HG03558 (cell line): ENCODE results near the gene SLC8A2.
A peak's percentile ranks its signal among the peaks of the same experiment; 100 is the strongest.

ENCODE experiments used
- ATAC-seq: cut with Tn5 transposase; IDR thresholded peaks from one replicate; pipeline ENCODE4 v1.9.1; 2021; ENCODE audit warnings: moderate number of reproducible peaks; ENCODE audit not compliant: unreplicated experiment; ENCODE audit errors: extremely low read depth

The SLC8A2 gene

GRCh38 chr19:47471733-47472457 lies at the start of gene SLC8A2:
SLC8A2 (minus strand) TSS chr19:47471893; CDS start chr19:47466403, 5,490 bp downstream.
- ATAC-seq: no peak

DNA sequence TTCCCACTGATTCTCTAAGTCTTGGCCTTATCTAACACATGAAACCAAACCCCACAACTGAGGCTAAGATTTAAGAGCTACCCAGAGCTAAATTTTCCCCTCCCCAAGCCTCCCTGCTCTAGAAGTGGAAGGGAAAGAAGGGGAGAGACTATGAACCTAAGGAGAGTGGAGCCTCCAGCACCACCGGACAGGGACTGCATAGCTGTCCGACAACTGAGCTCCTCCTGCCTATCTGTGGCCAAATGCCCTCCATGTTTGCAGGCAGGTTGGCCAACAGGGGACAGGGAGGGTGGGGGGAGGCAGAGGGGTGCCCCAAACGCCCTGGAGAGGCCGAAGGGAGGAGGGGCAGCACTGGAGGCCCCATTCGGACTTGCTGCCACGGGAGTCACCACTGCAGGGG lies 49.1 kb upstream of the SLC8A2 start:
- no peak for ATAC-seq

DNA sequence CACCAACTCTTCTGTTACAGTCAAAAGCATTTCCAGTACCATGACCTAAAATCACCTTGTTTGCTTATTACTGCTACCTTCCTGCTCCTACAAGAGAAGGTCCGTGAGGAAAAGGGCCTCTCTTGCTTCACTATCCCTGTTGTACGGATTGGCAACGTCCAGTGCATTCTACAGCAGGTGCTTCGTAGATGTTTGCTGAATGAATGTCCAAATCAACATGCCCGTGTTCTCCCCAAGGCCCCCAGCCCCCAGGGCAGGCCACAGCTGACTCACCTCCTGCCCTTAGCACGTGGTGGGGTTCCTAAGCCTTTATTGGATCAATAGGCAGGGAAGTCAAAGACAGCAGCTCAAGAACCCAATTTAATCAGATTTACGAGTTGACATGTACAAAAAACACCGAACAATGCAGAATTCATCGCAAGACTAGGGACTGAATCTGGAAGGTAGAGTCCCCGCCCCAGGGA lies 48.7 kb upstream of the SLC8A2 start:
- ATAC-seq: no peak

DNA sequence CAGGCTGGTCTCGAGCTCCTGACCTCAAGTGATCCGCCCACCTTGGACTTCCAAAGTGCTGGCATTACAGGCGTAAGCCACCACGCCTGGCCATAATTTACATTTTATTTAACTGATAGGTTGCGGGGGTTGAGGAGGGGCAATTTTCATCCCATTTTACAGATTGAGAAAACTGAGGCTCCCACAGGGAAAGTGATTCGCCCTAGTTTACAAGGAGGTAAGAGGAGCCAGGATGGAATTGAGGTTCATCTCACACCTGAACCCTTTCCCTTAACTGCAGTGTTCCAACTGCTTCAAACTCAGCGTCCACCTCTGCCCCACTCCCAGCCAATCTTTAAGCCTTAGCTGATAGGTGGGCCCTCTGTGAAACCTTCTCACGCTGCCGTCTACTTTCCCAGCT lies 47.2 kb upstream of the SLC8A2 start:
- no peak for ATAC-seq

DNA sequence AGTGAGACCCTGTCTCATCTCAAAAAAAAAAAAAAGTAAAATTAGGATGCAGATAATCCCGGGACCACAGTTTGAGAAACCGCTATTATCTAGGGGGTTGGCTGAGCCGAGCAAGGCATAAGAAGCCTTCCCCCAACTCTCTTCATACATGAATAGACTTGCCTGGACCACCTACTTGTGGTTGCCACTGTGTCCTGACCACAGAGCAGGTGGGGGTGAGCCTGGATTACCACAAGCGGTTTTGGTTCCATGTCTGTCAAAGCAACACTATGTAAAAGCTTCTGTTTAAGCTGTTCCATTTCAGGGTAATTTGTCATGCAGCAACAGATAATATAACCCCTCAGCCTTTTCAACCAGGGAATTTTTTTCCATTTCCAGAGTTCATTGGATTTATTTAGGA lies 46.4 kb upstream of the SLC8A2 start:
- no peak for ATAC-seq

DNA sequence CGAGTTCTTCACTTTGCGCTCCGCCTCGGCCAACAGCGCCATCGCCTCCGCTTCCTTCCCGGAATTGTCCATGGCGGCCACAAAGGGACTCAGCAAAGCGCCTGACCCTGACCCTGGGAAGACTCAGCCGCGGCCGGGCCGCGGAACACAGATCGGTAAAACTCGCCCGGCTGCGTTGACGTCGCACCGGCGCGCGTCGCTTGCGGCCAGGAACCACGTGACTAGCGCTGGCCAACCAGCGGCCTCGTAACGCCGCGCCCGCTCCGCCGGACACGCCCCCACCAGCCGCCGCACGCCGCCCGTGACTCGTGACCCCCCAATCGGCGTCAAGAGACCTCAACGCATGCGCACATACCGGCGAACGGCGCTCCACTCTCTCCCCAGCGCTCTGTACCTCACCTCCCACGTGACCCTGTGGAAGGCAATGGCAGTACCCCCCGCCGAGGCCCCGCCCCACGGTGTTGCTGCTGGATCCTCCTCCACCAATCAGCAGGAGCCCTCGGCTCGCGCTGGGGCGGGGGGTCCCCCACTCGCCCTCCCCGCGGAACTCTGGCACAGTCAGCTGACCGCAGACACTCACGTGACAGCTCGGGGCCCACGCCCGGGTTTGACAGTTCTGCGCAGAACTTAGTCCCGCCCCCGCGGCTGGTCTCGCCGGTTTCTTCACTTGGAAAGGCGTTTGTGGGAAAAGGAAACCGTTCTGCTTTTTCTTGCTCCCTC lies 43.3 kb upstream of the SLC8A2 start, which contains the start of gene NAPA:
Gene NAPA (minus strand): TSS at position 195 of the 720 bp plus-strand sequence. CDS start 123 bp downstream, at position 72.
- ATAC-seq: peak; percentile 66

DNA sequence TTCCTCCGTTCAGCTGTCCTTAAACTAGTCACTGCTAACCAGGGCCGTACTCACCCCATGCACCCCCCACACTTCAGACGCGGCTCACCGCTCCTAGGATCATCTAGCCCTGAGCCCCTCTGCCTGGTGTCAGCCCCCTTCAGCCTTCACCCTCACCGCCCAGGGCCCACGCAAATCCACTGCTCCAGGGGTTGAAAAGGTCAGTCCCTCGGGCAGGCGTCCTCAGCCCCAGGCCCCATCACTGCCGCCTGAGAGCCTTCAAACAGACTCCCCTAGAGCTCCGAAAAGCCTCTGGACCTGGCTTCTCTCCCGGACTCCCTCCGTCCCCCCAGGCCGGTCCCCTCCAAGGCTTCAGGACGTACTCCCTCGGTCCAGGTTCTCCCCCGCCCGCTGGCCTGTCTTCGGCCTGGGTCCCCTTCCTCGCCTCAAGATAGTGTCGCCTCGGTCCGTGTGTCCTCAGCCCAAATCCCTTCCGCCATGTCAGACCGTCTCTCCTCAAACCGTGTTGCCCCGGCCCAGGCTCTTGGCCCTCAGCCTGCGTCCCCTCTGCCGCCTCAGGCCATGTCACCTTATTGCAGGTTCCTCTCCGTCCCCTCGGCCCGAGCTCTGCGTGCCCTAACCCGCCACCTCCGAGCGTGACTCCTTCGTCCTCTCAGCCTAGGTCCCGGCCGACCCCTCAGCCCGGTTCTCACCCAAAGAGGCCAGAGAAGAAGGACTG lies 42.6 kb upstream of the SLC8A2 start:
- ATAC-seq: no peak

- ATAC-seq: no peak
These were observed 41.2 kb upstream of the SLC8A2 start for GRCh38 chr19:47512948-47513319.

- no peak for ATAC-seq
These were observed 40.7 kb upstream of the SLC8A2 start for GRCh38 chr19:47512183-47512947.

DNA sequence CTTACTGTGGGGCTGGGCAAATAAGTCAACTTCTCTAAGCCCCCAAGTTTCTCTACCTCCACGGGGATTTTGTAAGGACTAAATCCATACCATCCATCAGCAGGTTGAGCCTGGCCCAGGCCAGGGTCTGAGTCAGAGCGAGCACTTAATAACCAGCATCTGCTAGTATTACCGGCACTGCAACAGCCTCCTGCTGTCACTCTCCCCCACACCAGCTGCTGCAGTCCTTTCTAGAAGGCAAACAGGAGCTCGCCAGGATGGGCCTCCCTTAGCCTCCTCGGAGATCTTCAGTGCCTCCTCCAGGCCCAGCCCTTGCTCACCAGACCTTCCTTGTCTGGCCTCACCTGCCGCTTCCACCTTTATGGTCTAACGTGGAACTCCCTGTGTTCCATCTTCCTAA lies 40.0 kb upstream of the SLC8A2 start:
- no peak for ATAC-seq

DNA sequence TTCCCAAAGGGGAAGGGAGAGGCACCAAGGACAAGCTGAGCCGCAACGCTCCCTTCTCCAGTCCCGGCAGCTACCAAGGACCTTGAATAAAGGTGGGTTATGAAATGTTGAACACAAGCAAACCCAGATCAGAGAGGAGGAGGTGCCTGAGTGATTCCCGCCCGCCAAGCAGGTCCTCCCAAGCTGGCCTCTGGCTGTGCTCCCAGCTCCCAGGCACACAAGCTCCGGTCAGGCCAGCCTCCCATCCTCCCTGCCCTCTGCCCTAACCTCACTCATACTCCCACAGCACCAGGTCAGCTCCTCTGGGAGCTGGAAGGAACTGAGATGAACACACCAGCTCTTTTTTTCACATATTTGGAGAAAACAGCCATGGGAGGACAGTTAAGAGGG lies 39.4 kb upstream of the SLC8A2 start:
- no peak for ATAC-seq

DNA sequence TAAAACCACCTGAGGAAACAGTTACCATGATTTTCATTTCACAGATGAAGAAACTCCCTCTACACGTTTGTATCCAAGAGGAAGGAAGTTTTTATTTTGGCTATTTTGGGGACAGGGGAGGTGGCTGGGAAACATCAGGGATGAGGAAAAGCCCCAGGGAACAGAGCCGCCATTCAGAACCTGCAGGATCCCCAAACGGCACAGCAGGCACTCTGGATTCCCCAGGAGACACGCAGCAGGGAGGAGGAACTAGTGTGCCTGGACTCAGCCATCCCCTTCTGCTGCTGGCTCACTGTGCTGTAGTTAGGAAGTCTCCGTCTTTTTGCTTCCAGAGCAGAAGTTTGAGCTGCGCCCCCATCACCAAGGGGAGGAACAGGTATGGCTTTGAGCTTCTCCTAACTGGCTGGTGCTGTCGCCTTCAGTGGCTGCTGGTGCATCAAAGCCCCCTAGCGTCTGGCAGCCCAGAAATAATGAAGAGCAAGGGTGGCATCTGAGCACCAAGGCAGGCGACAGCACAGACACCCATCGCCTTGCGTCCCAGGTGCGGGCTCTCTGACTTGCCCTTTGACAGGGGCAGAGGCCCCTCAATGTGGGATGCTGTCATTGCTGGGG lies 38.9 kb upstream of the SLC8A2 start:
- no peak for ATAC-seq

DNA sequence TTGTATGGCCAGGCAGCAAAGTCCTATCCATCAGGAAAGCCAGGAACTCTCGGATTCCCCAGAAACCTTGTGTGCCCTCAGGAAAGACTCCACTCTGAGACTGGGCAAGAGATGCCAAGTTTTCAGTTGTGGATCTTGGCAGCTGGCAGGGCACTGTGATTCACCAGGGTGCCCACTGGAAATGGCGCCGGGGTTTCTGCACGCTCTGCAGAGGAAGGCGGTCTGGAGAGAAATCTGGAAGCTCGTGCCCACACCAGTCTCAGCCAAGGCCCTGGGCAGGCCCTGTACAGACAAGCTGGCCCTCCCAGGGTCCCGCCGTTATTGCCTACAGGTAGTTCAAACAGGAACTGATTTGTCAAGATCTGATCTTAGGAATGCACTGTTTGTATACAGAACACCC lies 38.3 kb upstream of the SLC8A2 start:
- ATAC-seq: no peak

DNA sequence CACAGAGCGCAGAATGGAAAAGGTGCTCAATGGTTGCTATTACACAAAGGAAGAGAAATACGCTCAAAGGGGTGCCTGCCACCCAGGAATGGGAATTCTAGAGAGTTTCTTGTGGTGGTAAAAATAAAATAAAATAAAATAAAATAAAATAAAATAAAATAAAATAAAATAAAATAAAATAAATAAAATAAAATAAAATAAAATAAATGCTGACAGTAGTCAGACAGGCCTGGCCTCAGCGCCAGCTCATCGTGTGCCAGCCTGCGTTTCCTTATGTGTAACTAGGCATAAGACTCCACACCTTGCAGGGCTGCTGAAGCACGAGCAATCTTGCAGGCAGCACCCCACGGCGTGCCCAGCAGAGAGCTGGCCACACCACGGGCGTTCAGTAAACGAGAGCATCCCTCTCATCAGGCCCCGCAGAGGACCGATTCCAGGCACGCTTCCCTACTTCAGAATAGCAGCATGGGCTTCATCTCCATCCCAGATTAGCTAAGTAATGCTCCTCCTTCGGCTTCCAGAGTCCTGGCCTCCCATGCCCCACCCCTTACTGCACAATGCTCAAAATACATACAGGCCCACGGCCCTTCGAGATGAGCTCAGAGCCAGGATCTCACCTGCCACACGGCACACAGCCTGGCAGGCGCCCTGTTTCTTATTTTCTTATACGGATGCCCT lies 37.6 kb upstream of the SLC8A2 start:
- ATAC-seq: no peak

- ATAC-seq: no peak
These were observed 37.0 kb upstream of the SLC8A2 start for GRCh38 chr19:47508721-47509120.

DNA sequence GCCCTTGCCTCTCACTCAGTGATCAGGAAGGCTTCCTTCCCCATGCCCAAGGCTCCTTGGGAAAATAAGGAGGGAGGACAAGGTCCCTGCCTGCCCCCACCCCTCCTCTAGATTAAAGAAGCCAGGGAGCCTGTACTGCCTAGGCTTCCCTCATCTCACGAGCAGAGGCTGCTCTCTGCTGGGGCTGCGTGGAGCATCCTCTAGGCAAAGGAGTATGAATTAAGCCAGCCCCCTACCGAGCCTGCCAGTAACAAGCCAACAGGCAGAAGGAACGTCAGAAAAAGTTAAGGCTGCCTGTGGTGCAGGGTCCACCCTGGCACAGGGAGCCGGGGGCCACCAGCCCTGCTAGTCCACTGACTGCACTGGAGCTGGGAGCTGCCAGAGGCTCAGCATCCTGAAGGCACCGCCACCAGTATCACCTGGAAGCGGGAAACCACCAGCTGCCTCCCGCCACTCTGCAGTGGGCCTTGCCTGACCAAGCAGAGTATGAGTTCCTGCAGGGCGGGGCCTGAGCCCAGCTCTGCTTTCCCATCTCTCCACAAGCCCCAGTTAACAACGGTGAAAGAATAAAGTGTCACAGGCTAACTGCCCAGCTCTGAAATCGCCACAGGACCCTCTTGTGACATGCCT lies 36.3 kb upstream of the SLC8A2 start:
- no peak for ATAC-seq

DNA sequence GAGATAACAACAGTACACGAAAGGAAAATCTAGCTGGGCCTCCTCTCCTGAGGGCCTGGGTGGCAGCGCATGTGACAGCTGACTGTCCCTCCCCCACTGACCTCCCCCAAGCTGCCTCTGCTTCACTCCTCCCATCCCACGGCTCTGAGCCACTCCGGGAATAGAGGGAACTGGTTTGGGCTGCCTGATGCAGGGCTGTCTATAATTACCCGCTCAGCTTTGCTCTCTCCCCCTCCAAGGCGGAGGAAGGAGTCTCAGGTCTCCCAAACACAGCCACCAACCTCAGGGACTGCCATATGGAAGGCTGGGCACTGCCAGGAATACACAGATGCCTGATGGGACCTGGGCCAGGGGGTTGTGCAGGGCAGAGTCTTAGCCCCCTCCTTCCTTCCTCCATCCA lies 35.3 kb upstream of the SLC8A2 start:
- ATAC-seq: no peak

DNA sequence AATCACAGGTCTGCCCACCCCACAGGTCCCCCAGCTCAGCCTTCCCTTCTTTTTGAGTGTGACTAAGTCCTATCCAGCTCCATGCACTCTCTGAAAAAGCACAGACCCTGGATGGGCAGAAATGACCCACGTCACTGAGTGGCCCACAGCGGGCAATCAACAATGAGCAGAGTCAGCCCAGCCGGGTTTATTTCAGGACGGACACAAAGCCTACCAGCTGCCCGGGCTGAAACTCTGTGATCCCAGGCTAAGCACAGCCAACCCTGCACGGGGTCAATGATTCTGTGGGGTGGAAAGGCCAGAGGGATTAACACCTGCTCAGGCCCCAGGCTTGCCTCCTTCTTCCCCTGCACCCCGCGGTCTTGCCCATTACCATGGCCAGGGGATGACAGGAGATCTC lies 34.8 kb upstream of the SLC8A2 start:
- ATAC-seq: no peak

GRCh38 chr19:47505506-47505905 lies 33.8 kb upstream of the SLC8A2 start:
- ATAC-seq: no peak
